ENCODE data around the gene SV2C. TPM values are rescaled to one million over a fixed set of nuclear protein-coding genes. Genes with fewer than 3 reads are reported as not detected.
A peak's percentile ranks its signal among the peaks of the same experiment; 100 is the strongest.

SV2C gene
- total RNA-seq, 2 donors from 2014 or later = 0.14 TPM

DNA sequence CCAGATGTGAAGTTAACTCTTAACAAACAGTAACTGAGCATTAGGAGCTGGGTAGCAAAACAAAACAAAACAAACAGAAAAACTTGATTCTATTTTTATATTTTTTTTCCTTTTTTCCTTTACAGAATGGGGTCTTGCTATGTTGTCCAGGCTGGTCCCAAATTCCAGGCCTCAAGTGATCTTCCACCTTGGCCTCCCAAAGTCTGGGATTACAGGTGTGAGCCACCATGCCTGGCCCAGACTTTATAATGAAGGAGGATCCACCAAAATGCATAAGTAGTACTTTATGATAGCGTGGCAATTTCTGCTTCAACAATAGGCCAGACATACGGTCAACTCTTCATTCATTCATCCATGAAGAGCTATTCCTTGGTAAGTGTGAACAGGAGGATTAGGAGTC is 314.0 kb downstream of the SV2C start:
- Histone ChIP-seq H3K27me3 (replicated peaks; ENCODE audit: insufficient read depth) (no peaks in the 10 kb centered on the region), H3K27ac (no peak overlapping the region), H3K36me3 (no peaks in the 10 kb centered on the region), H3K4me3 (no peak overlapping the region), H3K4me1 (ENCODE audit: control insufficient read depth in 1 of 2, low read depth in 2 of 2) (peaks cover 0 to 2% of the 10 kb centered on the region in 2 donors), H3K9me3 (no peaks in the 10 kb centered on the region)
- DNase-seq (ENCODE audit: low spot score) (no peak), ATAC-seq (ENCODE audit: insufficient number of reproducible peaks, low FRiP score, low read depth) (no peak)
- no peak for TF ChIP-seq CTCF (IDR thresholded peaks at IDR 0.05)

DNA sequence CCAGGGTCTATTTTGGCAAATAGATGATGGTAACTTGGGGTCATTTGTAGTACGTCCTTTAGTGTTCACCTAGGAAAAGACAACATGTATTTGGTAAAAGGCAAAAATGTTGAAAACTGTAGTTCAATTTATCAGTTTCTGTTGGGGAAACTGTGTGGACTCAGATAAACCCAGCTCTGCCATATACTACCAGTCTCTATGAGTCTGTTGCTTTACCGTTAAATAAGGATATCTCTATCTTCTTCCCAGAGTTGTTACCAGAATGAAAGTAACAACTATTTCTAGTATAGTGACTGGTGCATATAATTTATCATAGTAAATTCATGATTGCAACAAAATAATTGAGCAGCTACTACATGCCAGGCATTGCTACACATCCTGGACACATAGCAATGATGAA is 316.1 kb downstream of the SV2C start:
- Histone ChIP-seq H3K4me1 (ENCODE audit: control insufficient read depth in 1 of 2, low read depth in 2 of 2) (peaks cover 0 to 16% of the 10 kb centered on the region in 2 donors), H3K9me3 (no peaks in the 10 kb centered on the region), H3K27me3 (replicated peaks; ENCODE audit: insufficient read depth) (no peaks in the 10 kb centered on the region), H3K27ac (no peak overlapping the region), H3K4me3 (no peak overlapping the region), H3K36me3 (no peaks in the 10 kb centered on the region)
- TF ChIP-seq CTCF (IDR thresholded peaks at IDR 0.05) = no peak
- ATAC-seq (ENCODE audit: insufficient number of reproducible peaks, low FRiP score, low read depth) (no peak), DNase-seq (ENCODE audit: low spot score) (no peak)

DNA sequence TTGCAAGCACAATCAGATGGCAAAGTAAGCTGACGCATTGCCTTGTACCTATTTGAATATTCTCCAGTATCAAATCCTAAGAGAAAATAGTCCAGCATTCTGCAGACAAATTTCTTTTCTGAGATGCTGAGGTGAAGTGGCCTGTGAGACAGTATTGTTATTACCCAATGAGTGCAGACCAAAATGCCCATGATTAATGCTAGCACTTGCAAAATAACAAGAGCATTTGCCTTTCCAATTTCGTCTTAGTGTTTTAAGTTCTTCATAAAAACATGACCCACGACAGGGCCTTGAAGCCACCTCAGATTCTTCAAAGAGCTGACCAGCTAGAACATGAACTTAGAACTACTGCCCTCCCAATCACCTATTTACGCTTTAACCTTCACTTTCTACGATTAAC is 317.3 kb downstream of the SV2C start:
- peaks cover 0 to 16% of the 10 kb centered on the region in 2 donors for H3K4me1 ChIP-seq (ENCODE audit: control insufficient read depth in 1 of 2, low read depth in 2 of 2)
- ATAC-seq (ENCODE audit: insufficient number of reproducible peaks, low FRiP score, low read depth) (no peak), DNase-seq (ENCODE audit: low spot score) (no peak)
- no peak for TF ChIP-seq CTCF (IDR thresholded peaks at IDR 0.05)
- no peak overlapping the region for H3K27ac ChIP-seq
- no peaks in the 10 kb centered on the region for H3K27me3 ChIP-seq (replicated peaks; ENCODE audit: insufficient read depth)
- H3K36me3 ChIP-seq = no peaks in the 10 kb centered on the region
- H3K4me3 ChIP-seq = no peak overlapping the region
- H3K9me3 ChIP-seq = no peaks in the 10 kb centered on the region

DNA sequence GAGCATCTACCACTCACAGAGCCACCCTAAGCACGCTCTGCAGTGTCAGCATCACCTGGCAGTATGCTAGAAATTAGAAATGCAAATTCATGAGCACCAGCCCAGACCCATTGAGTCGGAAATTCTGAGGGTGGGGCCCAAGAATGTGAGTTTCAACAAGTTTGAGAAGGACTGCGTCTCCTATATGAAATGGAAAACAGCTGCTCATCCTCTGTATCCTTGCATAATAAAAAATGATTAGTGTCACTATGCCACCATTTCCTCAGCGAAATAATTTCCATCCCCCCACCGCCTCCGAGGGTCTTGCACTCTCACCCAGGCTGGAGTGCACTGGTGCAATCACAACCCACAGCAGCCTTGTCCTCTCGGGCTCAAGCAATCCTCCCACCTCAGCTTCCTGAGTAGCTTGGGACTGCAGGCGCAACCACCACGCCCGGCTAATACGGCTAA is 318.6 kb downstream of the SV2C start:
- ATAC-seq (ENCODE audit: insufficient number of reproducible peaks, low FRiP score, low read depth) (no peak), DNase-seq (ENCODE audit: low spot score) (no peak)
- no peaks in the 10 kb centered on the region for H3K36me3 ChIP-seq
- no peak for TF ChIP-seq CTCF (IDR thresholded peaks at IDR 0.05)
- H3K9me3 ChIP-seq = no peaks in the 10 kb centered on the region
- peak overlapping the region; percentile 79 for H3K4me3 ChIP-seq
- H3K27me3 ChIP-seq (replicated peaks; ENCODE audit: insufficient read depth) = no peaks in the 10 kb centered on the region
- peak overlapping the region in 1 of 2 donors; percentile 13 for H3K27ac ChIP-seq
- H3K4me1 ChIP-seq (ENCODE audit: control insufficient read depth in 1 of 2, low read depth in 2 of 2) = peaks cover 0 to 16% of the 10 kb centered on the region in 2 donors

DNA sequence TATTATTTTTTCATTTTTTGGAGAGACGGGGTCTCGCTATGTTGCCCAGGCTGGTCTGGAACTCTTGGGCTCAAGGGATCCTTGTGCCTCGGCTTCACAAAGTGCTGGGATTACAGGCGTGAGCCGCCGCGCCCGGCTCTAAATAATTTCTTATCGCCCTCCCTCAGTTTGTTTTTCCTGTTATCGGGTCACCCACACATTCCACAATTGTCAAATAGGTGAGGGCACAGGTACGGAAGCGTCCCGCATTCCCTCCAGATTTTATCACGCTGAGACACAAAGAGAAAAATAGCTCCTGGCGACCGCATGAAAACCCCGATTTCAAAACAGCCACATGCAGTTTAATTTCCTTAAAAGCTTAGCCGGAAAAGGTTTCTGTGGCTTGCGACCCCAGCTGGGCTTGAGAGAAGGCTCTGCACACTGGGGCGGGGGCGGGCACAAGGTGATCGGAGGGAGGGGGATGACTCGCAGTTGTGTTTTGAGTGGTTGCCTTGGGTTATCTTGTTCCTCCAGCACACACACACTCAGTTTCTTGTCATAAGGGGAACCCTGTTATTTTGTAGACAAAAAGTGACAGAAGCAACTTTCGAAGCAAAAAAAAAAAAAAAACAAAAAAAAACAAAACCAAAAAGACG is 319.2 kb downstream of the SV2C start:
- H3K4me3 ChIP-seq = peak overlapping the region; percentile 79
- H3K27ac ChIP-seq = peak overlapping the region in 1 of 2 donors; percentile 13
- H3K4me1 ChIP-seq (ENCODE audit: control insufficient read depth in 1 of 2, low read depth in 2 of 2) = peaks cover 0 to 16% of the 10 kb centered on the region in 2 donors
- H3K27me3 ChIP-seq (replicated peaks; ENCODE audit: insufficient read depth) = no peaks in the 10 kb centered on the region
- ATAC-seq (ENCODE audit: insufficient number of reproducible peaks, low FRiP score, low read depth) (no peak), DNase-seq (ENCODE audit: low spot score) (no peak)
- no peaks in the 10 kb centered on the region for H3K36me3 ChIP-seq
- no peaks in the 10 kb centered on the region for H3K9me3 ChIP-seq
- no peak for TF ChIP-seq CTCF (IDR thresholded peaks at IDR 0.05)

All from thoracic aorta (tissue), 2 donors.